Stomach smooth muscle (tissue), 2 donors: ENCODE measurements around the gene MAN2C1.
A peak's percentile ranks its signal among the peaks of the same experiment; 100 is the strongest.
"Not testable (repeated sequence)": the region's sequence is repeated elsewhere in the genome, so short reads cannot be mapped to it uniquely, and the experiment has no call there.

ENCODE experiments used
- H3K27ac ChIP-seq: one replicate; pipeline ENCODE4 v1.7.0; 2013; ENCODE audit warnings: mild to moderate bottlenecking, low read length, inconsistent platforms
- H3K27me3 ChIP-seq, 2 donors: one replicate each; pipeline ENCODE4 v1.7.0; 2013; ENCODE audit warnings: low read length in 2 of 2; ENCODE audit not compliant: insufficient read depth in 2 of 2, control insufficient read depth in 1 of 2
- H3K36me3 ChIP-seq, 2 donors: one replicate each; pipeline ENCODE4 v1.7.0; 2013; ENCODE audit warnings: low read length in 2 of 2; ENCODE audit not compliant: control insufficient read depth in 2 of 2, insufficient read depth in 2 of 2
- H3K4me1 ChIP-seq: one replicate; pipeline ENCODE4 v1.7.0; 2013; ENCODE audit warnings: low read length; ENCODE audit not compliant: control insufficient read depth, insufficient read depth
- H3K4me3 ChIP-seq, 2 donors: one replicate each; pipeline ENCODE4 v1.7.0; 2013; ENCODE audit warnings: low read length in 2 of 2
- H3K9ac ChIP-seq, 2 donors: one replicate each; pipeline ENCODE4 v1.7.0; 2013; ENCODE audit warnings: low read length in 2 of 2, mild to moderate bottlenecking in 1 of 2
- H3K9me3 ChIP-seq, 2 donors: one replicate each; pipeline ENCODE4 v1.7.0; 2013; ENCODE audit warnings: low read length in 2 of 2; ENCODE audit not compliant: control insufficient read depth in 2 of 2
- donor health status: healthy.
- donor health status: Pancreatic carcinoma.

MAN2C1 gene

GRCh38 chr15:75367913-75368688 is at the start of gene MAN2C1:
Gene MAN2C1 (minus strand): TSS chr15:75368607. CDS start chr15:75368583, 24 bp downstream.
- H3K9ac ChIP-seq = peak within 1 kb of the TSS; percentile 96 to 98

GRCh38 chr15:75416584-75416983 is 48.2 kb upstream of the MAN2C1 start:
- no peak overlapping the region for H3K9ac ChIP-seq
- H3K27me3 ChIP-seq = no peaks in the 10 kb centered on the region
- H3K27ac ChIP-seq = no peak overlapping the region
- no peaks in the 10 kb centered on the region for H3K4me1 ChIP-seq
- H3K4me3 ChIP-seq = no peak overlapping the region
- H3K36me3 ChIP-seq = peaks cover 15 to 16% of the 10 kb centered on the region in 2 donors
- H3K9me3 ChIP-seq = no peaks in the 10 kb centered on the region

More at GRCh38 chr15:75367913-75368688, at the start of gene MAN2C1:
- Histone ChIP-seq H3K27me3 (no peaks in the 10 kb centered on the region), H3K9me3 (no peaks in the 10 kb centered on the region), H3K27ac (peak within 1 kb of the TSS; percentile 95), H3K4me1 (peaks cover 15% of the 10 kb centered on the region), H3K36me3 (peaks cover 29 to 46% of the 10 kb centered on the region in 2 donors), H3K4me3 (peak within 1 kb of the TSS; percentile 77 to 90)

- H3K4me1 ChIP-seq = no peaks in the 10 kb centered on the region
- no peaks in the 10 kb centered on the region for H3K9me3 ChIP-seq
- peaks cover 42 to 43% of the 10 kb centered on the region in 2 donors for H3K36me3 ChIP-seq
- H3K27ac ChIP-seq = no peak overlapping the region
- H3K9ac ChIP-seq = no peak overlapping the region
- no peak overlapping the region for H3K4me3 ChIP-seq
- no peaks in the 10 kb centered on the region for H3K27me3 ChIP-seq
Measured at GRCh38 chr15:75410196-75410595, 41.8 kb upstream of the MAN2C1 start.

- H3K36me3 ChIP-seq = peaks cover 32 to 38% of the 10 kb centered on the region in 2 donors
- no peaks in the 10 kb centered on the region for H3K27me3 ChIP-seq
- H3K27ac ChIP-seq = no peak overlapping the region
- H3K9ac ChIP-seq = no peak overlapping the region
- no peak overlapping the region for H3K4me3 ChIP-seq
- no peaks in the 10 kb centered on the region for H3K9me3 ChIP-seq
- no peaks in the 10 kb centered on the region for H3K4me1 ChIP-seq
Measured at GRCh38 chr15:75407083-75407482, 38.7 kb upstream of the MAN2C1 start.

GRCh38 chr15:75403892-75404291 is 35.5 kb upstream of the MAN2C1 start:
- Histone ChIP-seq H3K27me3 (no peaks in the 10 kb centered on the region), H3K36me3 (peaks cover 34 to 39% of the 10 kb centered on the region in 2 donors), H3K4me1 (no peaks in the 10 kb centered on the region), H3K27ac (no peak overlapping the region), H3K9ac (no peak overlapping the region), H3K4me3 (no peak overlapping the region), H3K9me3 (no peaks in the 10 kb centered on the region)

- Histone ChIP-seq H3K9me3 (no peaks in the 10 kb centered on the region), H3K9ac (no peak overlapping the region), H3K36me3 (peaks cover 55 to 60% of the 10 kb centered on the region in 2 donors), H3K4me3 (no peak overlapping the region), H3K27ac (no peak overlapping the region), H3K4me1 (no peaks in the 10 kb centered on the region), H3K27me3 (no peaks in the 10 kb centered on the region)
Measured at GRCh38 chr15:75397494-75397893, 29.1 kb upstream of the MAN2C1 start.

- H3K36me3 ChIP-seq = peaks cover 64 to 80% of the 10 kb centered on the region in 2 donors
- no peaks in the 10 kb centered on the region for H3K4me1 ChIP-seq
- no peak overlapping the region for H3K4me3 ChIP-seq
- no peaks in the 10 kb centered on the region for H3K27me3 ChIP-seq
- H3K9me3 ChIP-seq = no peaks in the 10 kb centered on the region
- H3K9ac ChIP-seq = no peak overlapping the region
- no peak overlapping the region for H3K27ac ChIP-seq
Measured at GRCh38 chr15:75389791-75390382, 21.5 kb upstream of the MAN2C1 start.

GRCh38 chr15:75383986-75384385 is 15.6 kb upstream of the MAN2C1 start:
- H3K36me3 ChIP-seq = peaks cover 47 to 50% of the 10 kb centered on the region in 2 donors
- H3K4me3 ChIP-seq, H3K27me3 ChIP-seq, H3K9me3 ChIP-seq, H3K9ac ChIP-seq, H3K27ac ChIP-seq, H3K4me1 ChIP-seq: not testable (repeated sequence)

- H3K27me3 ChIP-seq = no peaks in the 10 kb centered on the region
- no peak overlapping the region for H3K27ac ChIP-seq
- H3K9me3 ChIP-seq = no peaks in the 10 kb centered on the region
- no peak overlapping the region for H3K4me3 ChIP-seq
- H3K9ac ChIP-seq = no peak overlapping the region
- H3K4me1 ChIP-seq = no peaks in the 10 kb centered on the region
- H3K36me3 ChIP-seq = peaks cover 30 to 35% of the 10 kb centered on the region in 2 donors
Measured at GRCh38 chr15:75380773-75381172, 12.4 kb upstream of the MAN2C1 start.

- peaks cover 15% of the 10 kb centered on the region for H3K4me1 ChIP-seq
- H3K27me3 ChIP-seq = no peaks in the 10 kb centered on the region
- no peak overlapping the region for H3K27ac ChIP-seq
- peaks cover 39 to 43% of the 10 kb centered on the region in 2 donors for H3K36me3 ChIP-seq
- H3K9me3 ChIP-seq = no peaks in the 10 kb centered on the region
- H3K4me3 ChIP-seq = no peak overlapping the region
- H3K9ac ChIP-seq = no peak overlapping the region
Measured at GRCh38 chr15:75371901-75372688, 3.7 kb upstream of the MAN2C1 start.
